ENCODE data around the gene SNAPC2.

SNAPC2 gene

DNA sequence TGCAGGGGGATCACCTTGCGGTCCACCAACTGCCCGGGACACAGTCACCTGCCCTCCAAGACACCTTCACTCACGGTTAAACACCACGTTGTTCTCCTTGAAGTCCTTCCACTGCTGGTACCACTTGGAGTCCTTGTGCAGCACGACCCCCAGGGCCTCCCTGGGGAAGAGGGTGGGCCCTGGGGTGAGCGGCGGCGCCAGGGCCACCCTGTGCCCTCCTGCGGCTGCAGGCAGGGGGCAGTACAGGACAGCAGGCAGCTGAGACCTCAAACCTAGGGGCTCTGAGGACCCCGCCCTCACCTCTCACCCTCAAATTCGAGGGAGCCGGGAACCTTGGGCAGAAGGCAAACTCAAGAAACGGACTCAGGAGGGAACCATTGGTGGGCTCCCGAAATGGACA, 13.3 kb downstream of the SNAPC2 start:
- TF ChIP-seq, protein P1, sequence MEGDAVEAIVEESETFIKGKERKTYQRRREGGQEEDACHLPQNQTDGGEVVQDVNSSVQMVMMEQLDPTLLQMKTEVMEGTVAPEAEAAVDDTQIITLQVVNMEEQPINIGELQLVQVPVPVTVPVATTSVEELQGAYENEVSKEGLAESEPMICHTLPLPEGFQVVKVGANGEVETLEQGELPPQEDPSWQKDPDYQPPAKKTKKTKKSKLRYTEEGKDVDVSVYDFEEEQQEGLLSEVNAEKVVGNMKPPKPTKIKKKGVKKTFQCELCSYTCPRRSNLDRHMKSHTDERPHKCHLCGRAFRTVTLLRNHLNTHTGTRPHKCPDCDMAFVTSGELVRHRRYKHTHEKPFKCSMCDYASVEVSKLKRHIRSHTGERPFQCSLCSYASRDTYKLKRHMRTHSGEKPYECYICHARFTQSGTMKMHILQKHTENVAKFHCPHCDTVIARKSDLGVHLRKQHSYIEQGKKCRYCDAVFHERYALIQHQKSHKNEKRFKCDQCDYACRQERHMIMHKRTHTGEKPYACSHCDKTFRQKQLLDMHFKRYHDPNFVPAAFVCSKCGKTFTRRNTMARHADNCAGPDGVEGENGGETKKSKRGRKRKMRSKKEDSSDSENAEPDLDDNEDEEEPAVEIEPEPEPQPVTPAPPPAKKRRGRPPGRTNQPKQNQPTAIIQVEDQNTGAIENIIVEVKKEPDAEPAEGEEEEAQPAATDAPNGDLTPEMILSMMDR (IDR thresholded peaks at IDR 0.05; ENCODE audit: insufficient read depth, low read length, missing control alignments), result peak; percentile 12
- ChIA-PET POLR2A (interaction anchor here (0.7 kb wide), 1 partner anchor 10 kb away, joined by 3 read pairs; the partner anchor contains the start of gene TIMM44), CTCF (no interaction called here)
- no peak for DNase-seq (ENCODE audit: low read depth, low spot score)
- no peak overlapping the region for H3K4me3 ChIP-seq (ENCODE audit: low read depth, low read length)

DNA sequence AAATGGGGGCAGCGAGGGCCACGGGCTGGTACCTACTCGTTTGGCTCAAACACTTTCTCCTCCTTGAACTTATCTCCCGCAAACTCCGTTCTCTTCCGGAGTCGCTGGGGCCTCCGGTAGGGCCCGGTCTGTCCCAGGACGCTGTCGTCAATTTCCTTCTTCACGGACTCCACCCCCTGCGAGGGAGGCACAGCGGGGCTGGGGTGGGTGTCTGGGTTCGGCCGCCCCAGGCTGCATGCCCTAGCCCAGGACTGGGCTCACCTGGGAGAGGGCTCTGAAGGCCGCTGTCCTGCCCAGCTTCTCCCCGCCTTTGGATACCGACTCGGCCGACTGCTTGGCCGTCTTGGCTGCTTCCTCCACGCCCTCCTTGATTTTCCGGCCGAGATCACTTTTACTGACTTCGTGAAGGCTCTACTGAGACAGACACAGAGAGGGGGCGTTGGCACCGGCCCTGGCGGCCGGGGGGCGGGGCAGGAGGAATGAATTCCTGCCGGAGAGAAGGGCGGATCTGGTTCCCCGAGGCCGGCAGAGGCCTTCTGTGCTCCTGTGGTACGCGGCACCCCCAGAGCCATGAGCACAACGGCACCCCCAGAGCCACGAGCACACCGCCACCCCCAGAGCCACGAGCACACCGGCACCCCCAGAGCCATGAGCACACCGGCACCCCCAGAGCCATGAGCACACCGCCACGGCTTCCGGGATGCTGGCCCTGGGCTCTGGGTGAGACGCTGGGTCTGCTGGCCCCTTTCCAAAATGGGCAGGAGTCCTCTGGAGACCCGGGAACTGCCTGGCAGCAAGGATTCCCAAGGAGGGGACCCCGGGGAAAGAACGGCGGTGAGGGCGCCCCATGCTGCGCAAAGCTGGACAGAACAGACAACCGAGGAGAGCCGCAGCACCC, 13.9 kb downstream of the SNAPC2 start:
- no peak for DNase-seq (ENCODE audit: low read depth, low spot score)
- CTCF ChIA-PET, result no interaction called here
- H3K4me3 ChIP-seq (ENCODE audit: low read depth, low read length), result no peak overlapping the region
- TF ChIP-seq, protein P1 (IDR thresholded peaks at IDR 0.05; ENCODE audit: insufficient read depth, low read length, missing control alignments), result no peak
- POLR2A ChIA-PET, result interaction anchor here (0.7 kb wide), 1 partner anchor 9 kb away, joined by 3 read pairs; the partner anchor contains the start of gene TIMM44

DNA sequence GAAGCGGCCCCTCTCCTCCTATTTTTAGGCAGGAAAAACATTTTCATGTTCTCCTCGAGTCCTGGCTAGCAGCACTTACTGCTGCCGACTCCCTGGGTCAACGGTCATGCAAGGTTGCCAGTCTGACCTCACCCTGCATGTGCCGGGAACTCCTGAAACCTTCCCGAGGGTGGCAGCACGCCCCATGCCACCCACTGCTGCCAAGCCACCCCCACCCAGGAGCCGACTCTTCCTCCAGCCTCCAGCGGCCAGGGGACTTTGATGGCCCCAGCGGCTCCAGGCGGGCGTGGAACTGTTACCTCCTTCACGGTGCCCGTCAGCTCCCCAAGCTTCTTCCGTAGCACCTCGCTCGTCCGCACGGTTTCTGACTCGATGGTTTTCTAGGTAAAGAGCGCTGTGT, 14.6 kb downstream of the SNAPC2 start:
- TF ChIP-seq, protein P1 (IDR thresholded peaks at IDR 0.05; ENCODE audit: insufficient read depth, low read length, missing control alignments), result no peak
- ChIA-PET CTCF (interaction anchor here (1.2 kb wide), 1 partner anchor 9 kb away, joined by 8 read pairs; the partner anchor contains the start of gene TIMM44), POLR2A (no interaction called here)
- no peak for DNase-seq (ENCODE audit: low read depth, low spot score)
- no peak overlapping the region for H3K4me3 ChIP-seq (ENCODE audit: low read depth, low read length)

DNA sequence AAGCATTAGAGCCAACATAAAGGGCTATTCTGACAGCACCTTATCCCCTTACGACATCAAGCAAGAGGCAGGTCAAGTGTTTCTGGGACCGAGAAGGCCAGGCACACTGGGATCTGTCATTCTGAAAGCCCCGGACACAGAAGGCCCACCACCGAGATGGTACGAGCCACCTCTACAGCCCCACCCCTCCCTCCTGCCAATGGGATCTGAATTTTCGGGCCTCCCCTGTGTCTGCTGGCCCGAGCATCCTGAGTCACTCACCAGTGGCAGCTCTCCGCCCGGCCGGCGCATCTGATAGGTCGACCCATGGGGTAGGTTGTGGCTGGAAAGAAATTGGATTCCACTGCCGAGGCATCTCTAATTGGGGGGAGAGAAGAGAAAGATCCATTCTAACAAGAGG, 20.7 kb downstream of the SNAPC2 start:
- H3K4me3 ChIP-seq (ENCODE audit: low read depth, low read length), result no peak overlapping the region
- POLR2A ChIA-PET, result no interaction called here
- CTCF ChIA-PET, result interaction anchor here (2.2 to 6.0 kb wide), 2 partner anchors 11 to 61 kb away, joined by 13 to 103 read pairs; partner anchors contain the start of gene ELAVL1
- no peak for DNase-seq (ENCODE audit: low read depth, low spot score)
- TF ChIP-seq, protein P1 (IDR thresholded peaks at IDR 0.05; ENCODE audit: insufficient read depth, low read length, missing control alignments), result no peak

DNA sequence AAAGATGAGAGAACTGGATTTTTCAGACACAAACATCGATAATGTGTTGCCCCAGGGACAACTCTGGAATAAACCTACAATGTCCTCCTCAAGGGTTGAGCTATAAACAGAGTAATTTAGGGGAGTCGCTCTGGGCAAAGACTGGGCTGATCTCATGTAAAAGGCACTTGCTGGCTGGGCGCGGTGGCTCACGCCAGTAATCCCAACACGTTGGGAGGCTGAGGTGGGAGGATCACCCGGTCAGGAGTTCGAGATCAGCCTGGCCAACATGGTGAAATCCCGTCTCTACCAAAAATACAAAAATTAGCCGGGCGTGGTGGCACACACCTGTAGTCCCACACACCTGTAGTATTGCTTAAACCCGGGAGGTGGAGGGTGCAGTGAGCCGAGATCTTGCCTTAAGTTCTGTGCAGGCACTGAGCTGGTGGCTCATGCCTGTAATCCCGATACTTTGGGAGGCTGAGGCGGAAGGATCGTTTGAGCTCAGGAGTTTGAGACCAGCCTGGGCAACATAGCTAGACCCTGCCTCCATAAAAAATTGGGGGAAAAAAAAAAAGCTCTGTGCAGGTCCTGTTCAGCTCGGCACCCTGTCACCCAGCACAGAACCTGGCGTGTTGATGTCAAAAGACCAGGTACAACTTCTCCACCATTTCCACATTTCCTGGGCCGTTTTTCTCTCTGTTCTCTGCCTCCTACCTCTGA, 21.9 kb downstream of the SNAPC2 start:
- TF ChIP-seq, protein P1 (IDR thresholded peaks at IDR 0.05; ENCODE audit: insufficient read depth, low read length, missing control alignments), result no peak
- DNase-seq (ENCODE audit: low read depth, low spot score), result no peak
- CTCF ChIA-PET, result interaction anchor here (0.9 to 6.0 kb wide), 6 partner anchors 12 to 313 kb away, joined by 3 to 160 read pairs (median 8); partner anchors contain the start of gene ELAVL1
- H3K4me3 ChIP-seq (ENCODE audit: low read depth, low read length), result peak overlapping the region; percentile 97
- POLR2A ChIA-PET, result interaction anchor here (0.7 kb wide), 1 partner anchor 11 kb away, joined by 3 read pairs; no protein-coding TSS in a partner anchor

Measured in AG04449 (cell line).